Right renal pelvis (tissue), 4 donors: Measurements from ENCODE around the gene TENT5A. TPM values are rescaled to one million over a fixed set of nuclear protein-coding genes. Genes with fewer than 3 reads are reported as not detected.
"Not testable (repeated sequence)": the region's sequence is repeated elsewhere in the genome, so short reads cannot be mapped to it uniquely, and the experiment has no call there.

Source experiments
- DNase-seq, 4 donors: peaks; one replicate each; pipeline ENCODE4 v3.0.0-alpha.2; 2013; ENCODE audit warnings: low read depth in 4 of 4, low spot score in 3 of 4, missing footprints in 1 of 4
- polyA plus RNA-seq, 4 donors: library from polyadenylated mRNA; unstranded; fragments of 120-200 nt; gene quantifications; one replicate each; pipeline ENCODE4 v1.2.1, GENCODE V29; 2013; ENCODE audit not compliant: insufficient read length in 4 of 4

The TENT5A gene
- polyA plus RNA-seq, 4 donors = 4.7 to 6.2 (median 5.2) TPM

DNA sequence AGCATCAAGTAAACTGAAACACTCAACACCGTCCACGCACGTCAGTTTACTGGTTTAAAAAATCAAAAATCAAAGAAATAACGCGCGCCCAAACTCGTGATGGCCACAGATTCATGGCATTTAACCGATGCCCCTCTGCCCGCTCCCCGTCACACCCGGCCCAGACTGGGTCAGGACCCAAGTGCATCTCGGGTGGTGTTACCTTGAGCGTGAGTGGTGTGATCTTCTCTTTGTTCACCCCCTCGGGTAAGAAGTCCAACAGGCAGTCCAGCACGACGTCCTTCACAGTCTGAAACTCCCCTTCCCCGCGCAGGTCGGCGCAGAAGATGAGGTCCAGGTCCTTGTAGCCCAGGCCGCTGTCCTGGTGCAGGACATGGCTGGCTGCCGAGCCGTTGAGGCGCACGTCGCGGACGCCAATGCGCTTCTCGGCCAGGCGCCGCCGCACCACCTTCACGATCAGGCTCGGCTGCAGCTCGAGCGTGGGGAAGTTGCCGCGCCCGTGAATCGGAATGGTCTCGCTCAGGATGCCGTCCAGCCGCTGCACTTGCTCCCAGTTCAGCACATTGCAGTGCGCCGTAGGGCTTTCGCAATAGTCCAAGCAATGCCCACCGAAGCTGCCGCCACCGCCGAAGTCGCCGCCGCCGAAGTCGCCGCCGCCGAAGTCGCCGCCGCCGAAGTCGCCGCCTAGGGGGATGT, 945 bp downstream of the TENT5A start:
- DNase-seq = no peak

DNA sequence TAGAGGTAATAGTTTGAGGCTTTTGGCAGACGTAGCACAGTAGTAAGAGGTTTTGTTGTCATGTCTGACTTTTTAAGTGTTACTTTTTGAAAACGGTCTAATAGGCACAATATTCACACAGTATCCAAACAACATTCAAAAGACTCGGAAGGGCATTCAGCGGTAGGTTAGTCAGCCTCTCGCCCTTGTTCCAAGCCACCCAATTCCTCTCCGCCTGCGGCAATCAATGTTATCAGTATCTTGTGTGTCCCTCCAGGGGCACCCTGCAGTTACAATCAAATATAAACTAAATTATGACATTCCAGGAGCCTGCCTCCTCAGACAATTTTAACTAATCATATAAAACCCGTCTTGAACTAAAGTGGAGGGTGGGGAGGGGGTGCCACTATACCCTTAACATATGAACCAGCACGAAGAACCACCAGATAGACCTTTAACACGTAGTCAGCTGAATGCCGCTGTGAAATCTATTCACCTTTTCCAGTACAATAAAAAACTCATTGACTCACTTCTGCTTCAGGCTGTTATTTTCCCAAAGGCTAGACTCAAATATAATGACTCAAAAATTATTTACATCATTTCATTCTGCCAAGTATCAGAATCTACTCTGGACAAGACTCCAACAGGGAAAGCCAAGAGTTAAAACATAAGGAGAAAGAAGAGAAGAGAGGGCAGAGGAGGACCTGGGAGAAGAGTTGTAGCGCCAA, 1.6 kb downstream of the TENT5A start:
- DNase-seq = no peak

DNA sequence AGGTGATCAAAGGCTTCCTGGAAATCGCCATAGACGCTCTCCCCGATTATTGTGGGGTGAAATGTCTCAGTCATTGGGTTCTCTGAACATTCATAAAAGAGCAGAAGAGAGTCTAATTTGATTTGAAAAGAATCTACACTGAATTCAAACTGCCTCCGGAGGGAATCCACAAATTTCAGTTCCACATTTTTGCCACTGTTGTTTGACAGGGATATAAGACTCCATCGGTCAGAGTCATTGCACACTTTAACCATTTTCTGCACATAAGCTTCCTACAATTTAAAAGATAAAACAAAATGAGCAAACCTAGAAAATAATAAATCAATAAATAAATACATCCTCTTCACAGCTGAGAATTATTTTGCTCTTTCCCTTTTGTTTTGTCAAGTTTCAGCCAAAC, 2.3 kb downstream of the TENT5A start:
- no peak for DNase-seq

DNA sequence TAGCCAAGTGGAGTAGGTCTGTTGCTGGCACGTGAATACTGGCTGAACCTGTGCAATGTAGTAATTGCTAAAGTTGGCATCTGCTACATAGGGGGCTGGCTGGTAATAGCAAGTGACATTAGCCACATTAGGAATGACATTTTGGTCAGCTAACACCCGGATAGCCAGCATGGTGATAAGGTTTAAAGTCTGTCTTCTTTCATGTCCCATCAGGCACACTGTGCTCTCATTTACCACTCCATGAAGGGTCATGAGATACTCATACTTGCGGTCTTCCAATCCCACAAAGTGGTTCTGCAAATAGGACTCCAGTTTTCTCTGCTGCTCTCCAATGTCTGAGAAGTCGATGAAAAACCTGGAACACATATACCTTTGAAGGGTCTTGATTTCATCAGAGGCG, 2.8 kb downstream of the TENT5A start:
- no peak for DNase-seq

DNA sequence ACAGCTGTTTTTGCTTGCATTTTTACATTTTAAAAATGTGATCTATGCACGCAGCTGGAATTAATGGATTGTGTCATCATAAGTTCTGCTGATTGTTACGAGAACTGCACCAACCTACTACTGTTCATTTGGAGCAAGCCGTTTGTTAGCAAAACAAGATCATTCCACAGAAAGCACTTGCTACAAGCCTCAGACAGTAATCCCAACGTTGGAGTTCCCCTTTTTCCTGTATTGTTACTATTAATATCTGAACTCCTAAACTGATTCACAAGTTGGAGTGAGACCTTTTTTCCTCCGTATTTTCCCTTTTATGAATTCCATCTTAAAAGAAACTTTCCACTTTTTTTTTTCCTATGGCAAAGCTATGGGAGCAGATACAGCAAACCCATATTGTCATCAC, 3.5 kb downstream of the TENT5A start:
- no peak for DNase-seq

DNA sequence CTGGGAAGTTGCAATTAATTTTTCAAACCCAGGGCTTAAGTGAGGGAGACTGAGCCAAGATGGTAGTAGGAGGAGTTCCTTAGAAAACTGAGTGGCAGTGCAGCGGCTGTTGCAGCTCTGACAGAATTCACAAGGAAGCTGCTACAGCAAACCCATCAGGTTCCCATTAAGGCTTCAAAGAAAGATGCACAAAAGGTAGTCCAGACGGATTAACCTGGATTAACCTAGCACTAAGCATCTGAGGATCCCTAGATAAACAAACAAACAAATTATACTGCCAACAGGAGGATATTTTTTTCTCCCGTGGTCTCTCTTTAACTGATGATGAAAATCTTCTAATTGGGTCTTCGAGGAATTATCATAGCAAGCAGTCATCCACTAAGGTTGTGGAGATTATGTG, 5.2 kb downstream of the TENT5A start:
- no peak for DNase-seq

DNA sequence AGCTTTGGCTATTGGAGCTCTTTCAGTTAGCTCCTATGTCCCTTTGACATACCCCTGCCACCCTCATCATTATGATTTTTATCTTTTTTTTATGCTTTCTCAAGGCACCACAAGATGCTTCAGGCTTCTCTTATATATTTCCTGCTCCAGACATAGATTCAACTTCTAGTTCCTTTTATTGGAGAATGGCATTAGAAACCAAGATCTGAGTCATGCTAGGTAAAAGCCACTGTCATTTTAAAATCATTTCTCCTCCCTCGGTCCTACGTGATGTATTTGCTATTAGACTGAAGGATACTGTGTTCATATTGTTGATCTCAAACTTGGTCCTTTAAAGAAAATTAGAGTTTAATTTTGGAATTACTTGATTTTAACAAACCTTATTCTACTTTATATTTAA, 8.3 kb downstream of the TENT5A start:
- DNase-seq = no peak

DNA sequence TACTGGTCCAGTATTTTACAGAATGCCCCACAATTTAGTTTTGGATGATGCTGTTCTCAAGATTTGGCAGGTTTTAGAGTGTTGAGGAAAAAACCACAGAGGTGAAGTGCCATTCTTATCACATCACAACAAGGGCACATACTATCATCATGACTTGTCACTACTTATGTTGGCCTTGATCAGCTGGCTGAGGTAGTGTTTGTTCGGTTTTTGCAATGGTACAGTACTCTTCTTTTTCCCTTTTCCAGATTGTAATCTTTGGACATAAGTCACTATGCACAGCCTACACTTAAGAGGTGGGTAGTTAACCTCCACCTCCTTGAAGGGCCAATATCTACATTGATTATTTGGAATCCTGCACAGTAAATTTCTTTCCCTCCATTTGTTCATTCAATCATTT, 8.8 kb downstream of the TENT5A start:
- no peak for DNase-seq

DNA sequence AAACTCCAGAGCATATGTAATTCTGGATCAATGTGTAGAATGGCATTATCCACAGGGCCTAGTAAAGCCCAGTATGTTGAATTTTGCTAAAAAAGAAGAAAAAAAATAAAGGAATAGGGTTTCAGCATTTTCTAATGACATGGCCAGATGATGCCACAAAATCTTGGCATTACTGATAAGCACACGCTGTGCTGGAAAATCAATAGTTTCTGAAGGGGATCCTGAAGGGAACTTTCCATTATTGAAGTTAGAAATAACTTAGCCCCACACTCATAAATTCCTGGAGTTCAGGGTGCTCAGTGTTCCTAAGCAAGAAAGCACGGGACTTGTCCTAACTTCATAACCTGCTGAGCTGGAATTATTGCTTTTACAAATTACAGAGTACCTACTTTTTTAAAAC, 10.8 kb downstream of the TENT5A start:
- no peak for DNase-seq

DNA sequence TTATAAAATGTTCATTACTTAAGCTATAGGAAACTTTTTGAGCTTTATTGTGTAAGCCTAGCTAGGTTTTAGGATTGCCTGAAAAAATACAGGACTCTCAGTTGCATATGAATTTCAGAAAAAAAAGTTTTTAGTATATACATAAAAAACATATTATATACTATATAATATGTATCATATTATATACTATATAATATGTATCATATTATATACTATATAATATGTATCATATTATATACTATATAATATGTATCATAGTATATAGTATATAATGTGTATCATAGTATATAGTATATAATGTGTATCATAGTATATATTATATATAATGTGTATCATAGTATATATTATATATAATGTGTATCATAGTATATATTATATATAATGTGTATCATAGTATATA, 11.9 kb downstream of the TENT5A start:
- DNase-seq = not testable (repeated sequence)

DNA sequence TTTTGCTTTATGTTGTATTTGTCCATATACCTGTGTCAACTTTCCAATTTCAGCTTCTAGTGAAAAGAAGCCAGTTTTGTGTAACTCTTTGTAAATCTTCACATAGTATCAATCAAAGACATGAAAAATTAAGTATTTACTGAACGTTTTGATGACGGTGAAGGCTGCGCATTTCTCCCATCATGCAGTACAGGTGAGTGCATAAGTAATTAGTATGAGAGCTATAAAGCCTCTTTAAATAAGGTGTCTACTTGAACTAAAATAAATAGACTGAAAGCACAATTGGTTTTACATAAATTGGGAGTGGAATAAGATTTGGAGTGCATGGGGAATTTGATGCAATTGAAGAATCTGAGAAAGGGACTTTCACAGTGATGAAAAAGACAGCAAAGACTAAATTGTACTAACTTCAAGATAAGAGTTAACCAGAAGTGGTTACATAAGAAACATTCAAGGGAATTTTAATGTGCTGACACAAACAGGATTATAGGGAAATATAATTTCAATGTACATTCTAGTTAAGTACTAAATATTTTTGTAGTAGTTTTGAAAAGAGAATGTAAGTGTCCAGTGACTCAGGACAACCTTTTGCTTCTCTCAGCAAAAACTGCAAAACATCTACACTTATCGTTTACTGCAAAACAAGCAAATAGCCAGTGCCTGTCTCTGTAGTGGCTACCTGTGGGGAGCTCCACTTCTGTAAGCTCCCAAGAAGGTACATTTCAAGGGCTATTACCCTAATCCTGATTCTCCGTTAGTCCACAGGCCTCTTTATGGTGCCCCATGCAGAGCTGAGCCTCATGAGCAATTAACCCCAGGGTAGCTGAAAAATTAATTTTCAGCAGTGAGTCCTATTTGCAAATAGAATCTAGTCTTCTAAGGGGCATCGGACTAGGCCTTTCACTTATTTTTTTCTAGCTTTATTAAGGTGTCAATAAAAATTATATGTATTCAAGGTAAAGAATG, 13.0 kb downstream of the TENT5A start:
- no peak for DNase-seq

DNA sequence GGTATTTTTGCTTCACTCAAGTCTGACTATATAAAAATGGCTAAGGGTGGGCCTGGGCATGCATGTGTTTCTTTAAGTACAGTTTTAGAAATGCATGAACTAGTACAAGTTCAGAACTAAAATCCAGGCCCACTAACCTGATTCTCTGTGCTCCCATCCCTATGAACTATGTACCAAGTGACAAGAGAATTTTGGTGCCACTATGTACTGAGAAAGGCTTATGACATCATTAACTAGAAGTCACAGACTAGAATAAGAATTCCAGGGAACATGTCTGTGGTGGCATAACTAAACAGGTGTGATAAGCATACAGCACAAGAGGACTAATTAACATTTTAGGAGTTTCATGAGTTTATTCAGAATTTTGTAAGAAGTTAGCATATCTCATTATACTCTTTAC, 16.1 kb downstream of the TENT5A start:
- no peak for DNase-seq

DNA sequence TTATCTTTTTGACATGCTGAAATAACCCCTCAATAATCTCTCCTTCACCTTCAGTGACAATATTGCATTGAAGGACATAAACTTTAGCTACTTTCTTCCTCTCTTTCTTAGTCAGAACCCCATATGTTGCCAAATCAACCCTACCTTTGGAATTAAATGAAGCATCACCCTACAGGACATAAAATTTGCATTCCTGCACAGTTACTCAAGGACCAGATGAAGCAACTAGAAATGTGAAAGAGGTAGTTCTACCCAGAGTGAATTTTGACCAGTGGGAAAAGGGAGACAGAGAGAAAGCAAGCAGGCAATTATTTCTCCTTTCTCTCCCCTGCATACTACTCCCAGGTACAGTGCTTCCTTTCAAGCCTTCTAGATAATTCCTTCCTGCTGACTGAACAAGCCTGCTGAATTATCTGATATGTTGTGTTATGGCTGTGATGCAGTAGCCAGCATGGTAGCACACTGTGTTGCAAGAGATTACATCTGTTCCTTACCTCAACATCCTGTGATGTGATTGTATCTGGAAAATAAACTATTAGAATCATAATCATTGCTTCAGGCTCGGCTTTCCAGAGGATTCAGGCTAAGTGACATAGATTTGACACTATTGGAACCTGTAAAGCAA, 16.6 kb downstream of the TENT5A start:
- no peak for DNase-seq

DNA sequence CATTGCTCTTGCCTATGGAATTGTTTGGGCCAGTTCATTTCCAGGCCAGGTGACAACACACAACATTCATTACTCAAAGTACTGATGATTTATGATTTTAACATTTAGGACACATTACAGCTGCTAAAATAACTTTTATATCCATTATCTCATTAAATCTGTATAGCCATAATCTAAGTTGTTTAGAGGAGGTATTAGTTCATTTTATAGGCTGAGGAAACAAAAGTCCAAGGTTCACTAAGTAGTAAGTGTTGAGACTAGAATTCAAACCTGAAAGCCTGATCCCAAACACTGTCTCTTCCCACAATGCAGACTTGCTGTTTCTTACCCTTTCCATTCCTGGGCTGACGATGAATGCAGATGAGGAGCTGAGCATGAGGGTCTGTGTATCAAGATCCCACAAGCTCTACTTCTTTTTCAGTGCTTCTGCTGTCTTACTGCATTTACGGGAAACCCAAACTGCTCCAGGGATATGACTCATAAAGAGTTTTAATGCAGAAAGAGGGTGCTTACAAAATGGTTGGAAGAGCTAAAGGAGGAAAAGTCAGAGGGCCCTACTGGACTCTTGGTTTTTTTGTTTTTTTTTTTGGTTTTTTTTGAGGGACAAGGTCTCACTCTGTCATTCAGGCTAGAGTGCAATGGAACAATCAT, 17.9 kb downstream of the TENT5A start:
- no peak for DNase-seq

DNA sequence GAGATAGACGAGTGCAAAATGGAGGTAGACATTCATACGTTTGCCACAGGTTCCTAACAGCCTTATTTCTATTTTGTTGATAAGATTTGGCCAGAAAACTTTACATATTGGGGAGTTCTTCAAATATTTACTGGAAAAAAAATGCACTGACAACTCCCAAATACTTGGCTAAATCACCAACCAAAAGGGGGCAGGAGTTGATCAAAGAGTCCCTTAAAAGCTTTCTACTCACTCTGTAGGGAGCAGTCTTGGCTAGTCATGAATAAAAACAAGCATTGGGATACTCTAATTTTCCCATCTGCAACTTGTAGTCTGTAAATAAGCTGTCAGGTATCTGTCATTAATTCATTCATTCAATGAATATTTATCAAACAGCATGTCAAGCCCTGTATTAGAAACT, 18.4 kb downstream of the TENT5A start:
- DNase-seq = no peak

DNA sequence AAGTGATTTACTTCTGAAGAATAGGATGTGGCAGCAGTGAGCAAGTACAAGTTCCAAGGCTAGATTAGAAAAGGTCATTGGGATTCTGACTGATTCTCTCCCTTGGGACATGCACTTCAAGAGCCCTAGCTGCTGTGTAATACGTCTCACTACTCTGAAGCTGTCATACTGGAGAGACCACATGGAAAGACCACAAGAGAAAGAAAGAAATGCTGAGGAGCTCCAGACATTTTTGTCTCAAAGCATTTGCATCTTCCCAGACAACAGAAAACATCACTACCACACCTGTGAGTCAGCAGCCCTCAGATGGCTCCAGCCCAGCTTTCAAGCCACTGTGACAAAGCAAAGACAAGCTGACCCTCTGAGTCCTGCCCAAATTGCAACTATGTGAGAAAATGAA, 20.7 kb downstream of the TENT5A start:
- DNase-seq = no peak

DNA sequence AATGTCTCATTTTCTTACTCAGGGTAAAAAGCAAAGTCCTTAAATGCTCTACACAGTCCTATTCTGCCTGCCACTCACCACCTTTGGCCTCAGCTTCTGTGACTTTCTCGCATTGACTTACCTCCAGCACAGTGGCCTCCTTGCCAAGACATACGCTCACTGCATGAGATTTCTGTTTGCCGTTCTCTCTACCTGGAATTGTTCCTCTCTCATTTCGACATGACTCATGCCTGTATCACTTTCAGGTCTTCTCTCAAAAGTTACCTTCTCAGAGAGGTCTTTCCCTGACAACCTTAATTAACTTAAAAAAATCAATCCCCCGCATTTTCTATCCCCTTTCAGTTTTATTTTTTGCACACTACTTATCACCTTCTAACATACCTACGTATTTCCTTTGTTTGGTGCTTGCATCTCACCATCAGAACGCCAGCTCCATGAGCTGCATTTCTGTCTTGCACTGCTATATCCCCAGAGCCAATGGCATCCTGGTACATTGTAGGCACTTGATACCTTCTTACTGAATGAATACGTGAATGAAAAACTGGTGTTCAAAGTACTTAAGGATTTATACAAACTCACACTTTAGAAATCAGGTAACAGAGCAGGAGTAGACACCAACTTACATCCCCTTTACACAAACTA, 24.5 kb downstream of the TENT5A start:
- no peak for DNase-seq

DNA sequence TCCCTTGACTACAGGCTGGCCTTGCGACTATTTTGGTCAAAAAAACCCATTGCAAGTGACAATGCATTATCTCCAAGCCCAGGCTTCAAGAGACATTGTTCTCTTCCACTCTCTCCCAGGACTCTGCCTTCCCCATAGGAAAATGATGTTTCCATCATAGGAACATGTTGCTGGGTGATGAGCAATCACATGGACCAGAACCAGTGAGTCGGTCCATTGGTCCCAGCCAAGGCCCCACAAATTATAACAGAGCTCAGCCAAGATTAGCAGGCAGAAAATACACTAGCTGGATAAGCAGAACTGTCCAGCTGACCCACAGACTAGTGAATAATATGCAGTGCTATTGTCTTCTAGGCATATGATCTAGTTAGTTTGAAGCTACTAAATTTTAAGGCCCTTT, 27.4 kb downstream of the TENT5A start:
- no peak for DNase-seq

DNA sequence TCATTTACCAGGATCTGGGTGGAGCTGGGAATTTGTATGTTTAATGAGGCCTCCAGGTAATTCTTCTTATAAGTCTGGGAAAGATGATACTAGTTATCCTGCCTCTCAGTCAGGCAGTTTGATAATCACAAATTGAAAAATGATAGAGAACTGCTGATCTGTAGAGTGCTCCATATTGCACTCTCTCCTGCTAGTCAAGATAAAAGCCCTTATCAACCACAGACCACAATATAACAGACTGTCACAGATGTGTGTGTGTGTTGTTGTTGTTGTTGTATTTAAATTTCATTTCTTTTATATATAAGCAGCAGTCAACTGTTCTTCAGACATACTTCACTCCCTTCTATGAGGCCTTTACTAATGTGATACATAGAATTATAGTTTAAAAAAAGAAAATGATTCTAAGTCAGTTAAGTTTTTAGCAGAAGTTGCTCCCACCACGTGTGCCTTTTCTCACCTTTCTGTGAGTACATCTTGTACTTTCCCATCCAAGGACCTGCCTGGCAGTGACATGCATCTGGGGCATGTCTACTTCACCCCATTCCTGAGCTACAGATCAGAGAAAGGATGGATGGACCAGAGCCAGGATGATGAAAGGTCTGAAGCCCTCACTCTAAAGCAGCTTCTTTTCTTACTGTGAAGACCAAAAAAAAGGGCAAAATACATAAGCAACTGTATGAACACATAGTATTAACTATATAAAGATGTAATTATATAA, 29.8 kb downstream of the TENT5A start:
- DNase-seq = no peak
